A673 (cell line): ENCODE measurements around the gene GNG12. TPM values are rescaled to one million over a fixed set of nuclear protein-coding genes. Genes with fewer than 3 reads are reported as not detected.
A peak's percentile ranks its signal among the peaks of the same experiment; 100 is the strongest.

Source experiments
- BruUV-seq: library from RNA; stranded (reverse); fragments of 400-500 nt; replicated peaks from 2 replicates; lab custom pipeline; 2021; lab: Mats Ljungman, UMichigan
- CTCF ChIA-PET: fragments of 300-600 bp; sonication (Branson Sonifier 250); formaldehyde crosslinking; loops from one replicate; lab custom pipeline; 2022; ENCODE audit warnings: antibody characterized with exemption; lab: Charles Lee
- POLR2A ChIA-PET: fragments of 300-600 bp; sonication (Branson Sonifier 250); formaldehyde crosslinking; loops from one replicate; lab custom pipeline; 2022; ENCODE audit warnings: antibody characterized with exemption; ENCODE audit not compliant: low non-redundant PET; lab: Charles Lee
- DNase-seq: peaks from one replicate; pipeline ENCODE4 v3.0.0-alpha.2; 2015; ENCODE audit warnings: low spot score
- H3K27ac ChIP-seq: fragments of 200-600 bp; sonication (generic); 2 replicates; pipeline ENCODE4 v1.5.1; 2016; ENCODE audit warnings: mixed run types, low read depth, mild to moderate bottlenecking, mixed read lengths, antibody characterized with exemption, low read length; ENCODE audit not compliant: poor library complexity, severe bottlenecking
- H3K27me3 ChIP-seq: fragments of 200-600 bp; sonication (generic); replicated peaks from 2 replicates; pipeline ENCODE4 v1.6.1; 2017; ENCODE audit warnings: mixed run types, low read depth, mild to moderate bottlenecking, mixed read lengths, antibody characterized with exemption, low read length; ENCODE audit not compliant: insufficient read depth, poor library complexity
- H3K36me3 ChIP-seq: fragments of 200-600 bp; sonication (generic); 2 replicates; pipeline ENCODE4 v1.6.1; 2016; ENCODE audit warnings: mixed run types, mild to moderate bottlenecking, mixed read lengths, antibody characterized with exemption, low read length; ENCODE audit not compliant: insufficient read depth, poor library complexity, severe bottlenecking
- H3K4me1 ChIP-seq: fragments of 200-600 bp; sonication (generic); 2 replicates; pipeline ENCODE4 v1.6.1; 2017; ENCODE audit warnings: mixed run types, mild to moderate bottlenecking, mixed read lengths, antibody characterized with exemption, low read length; ENCODE audit not compliant: insufficient read depth, poor library complexity, severe bottlenecking
- H3K4me3 ChIP-seq: fragments of 200-600 bp; sonication (generic); 2 replicates; pipeline ENCODE4 v1.5.1; 2016; ENCODE audit warnings: low read depth, mixed run types, mild to moderate bottlenecking, mixed read lengths, low read length; ENCODE audit not compliant: poor library complexity, severe bottlenecking
- H3K9me3 ChIP-seq: fragments of 200-600 bp; sonication (generic); 2 replicates; pipeline ENCODE4 v1.6.1; 2016; ENCODE audit warnings: mixed run types, low read depth, mild to moderate bottlenecking, mixed read lengths, antibody characterized with exemption, low read length; ENCODE audit not compliant: poor library complexity, severe bottlenecking
- CTCF ChIP-seq: fragments of 300-800, 200-600 bp; sonication (generic); conservative IDR thresholded peaks from 2 replicates; pipeline ENCODE4 v1.5.1; 2017; ENCODE audit warnings: low read depth, mild to moderate bottlenecking, antibody characterized with exemption, low read length, moderate library complexity, mixed read lengths
- EZH2 ChIP-seq: fragments of 200-600 bp; sonication (generic); IDR thresholded peaks from 2 replicates; pipeline ENCODE4 v1.6.1; 2017; ENCODE audit warnings: borderline replicate concordance, low read depth, mild to moderate bottlenecking, mixed read lengths, antibody characterized with exemption, low read length; ENCODE audit not compliant: poor library complexity, severe bottlenecking
- intact Hi-C: fragments of 100-400 bp; cut with micrococcal nuclease; formaldehyde crosslinking; loops from one replicate; pipeline ENCODE4 v1.10.0; 2022; ENCODE audit not compliant: unreplicated experiment
- total RNA-seq: library from RNA; stranded (reverse); gene quantifications from 2 replicates; pipeline ENCODE4 v1.2.3, GENCODE V29; 2021

The GNG12 gene
- total RNA-seq, 1 experiment from 2014 or later: 54.8 TPM

DNA sequence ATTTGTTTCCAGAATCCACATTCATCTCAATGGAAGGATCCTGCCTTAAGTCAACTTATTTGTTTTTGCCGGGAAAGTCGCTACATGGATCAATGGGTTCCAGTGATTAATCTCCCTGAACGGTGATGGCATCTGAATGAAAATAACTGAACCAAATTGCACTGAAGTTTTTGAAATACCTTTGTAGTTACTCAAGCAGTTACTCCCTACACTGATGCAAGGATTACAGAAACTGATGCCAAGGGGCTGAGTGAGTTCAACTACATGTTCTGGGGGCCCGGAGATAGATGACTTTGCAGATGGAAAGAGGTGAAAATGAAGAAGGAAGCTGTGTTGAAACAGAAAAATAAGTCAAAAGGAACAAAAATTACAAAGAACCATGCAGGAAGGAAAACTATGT is 145.6 kb downstream of the GNG12 start:
- peaks cover 31% of the 10 kb centered on the region for H3K36me3 ChIP-seq
- ChIA-PET CTCF (no interaction called here), POLR2A (no interaction called here)
- no peaks in the 10 kb centered on the region for H3K27me3 ChIP-seq
- no peaks in the 10 kb centered on the region for H3K9me3 ChIP-seq
- intact Hi-C loops: loop anchor here (2.0 to 10.0 kb wide), 3 partner anchors 49 to 147 kb away; partner anchors contain the start of gene GNG12
- peak overlapping the region; percentile 98 for H3K27ac ChIP-seq
- TSS peak; percentile 52 for BruUV-seq
- H3K4me1 ChIP-seq: peaks cover 29% of the 10 kb centered on the region
- no peak for TF ChIP-seq EZH2
- no peak for TF ChIP-seq CTCF
- no peak for DNase-seq
- peak overlapping the region; percentile 82 for H3K4me3 ChIP-seq

GRCh38 chr1:67687198-67687545 is 146.1 kb downstream of the GNG12 start:
- peak overlapping the region; percentile 98 for H3K27ac ChIP-seq
- DNase-seq: peak; percentile 23
- H3K9me3 ChIP-seq: no peaks in the 10 kb centered on the region
- intact Hi-C loops: loop anchor here (2.0 to 10.0 kb wide), 3 partner anchors 50 to 148 kb away; partner anchors contain the start of gene GNG12
- H3K4me3 ChIP-seq: peak overlapping the region; percentile 82
- TF ChIP-seq EZH2 (no peak), CTCF (no peak)
- POLR2A ChIA-PET: interaction anchor here (0.7 kb wide), 1 partner anchor 1512 kb away, joined by 3 read pairs; no protein-coding TSS in a partner anchor
- no TSS peak for BruUV-seq
- no peaks in the 10 kb centered on the region for H3K27me3 ChIP-seq
- peaks cover 29% of the 10 kb centered on the region for H3K4me1 ChIP-seq
- H3K36me3 ChIP-seq: peaks cover 31% of the 10 kb centered on the region
- CTCF ChIA-PET: interaction anchor here (0.5 to 2.7 kb wide), 2 partner anchors 73 to 79 kb away, joined by 4 to 14 read pairs; no protein-coding TSS in a partner anchor

- BruUV-seq: no TSS peak
- ChIA-PET POLR2A (interaction anchor here (0.7 kb wide), 1 partner anchor 1511 kb away, joined by 3 read pairs; no protein-coding TSS in a partner anchor), CTCF (interaction anchor here (0.5 to 2.7 kb wide), 3 partner anchors 15 to 80 kb away, joined by 3 to 14 read pairs (median 4); no protein-coding TSS in a partner anchor)
- Histone ChIP-seq H3K4me3 (peak overlapping the region; percentile 82), H3K4me1 (peaks cover 29% of the 10 kb centered on the region), H3K27me3 (no peaks in the 10 kb centered on the region), H3K36me3 (peaks cover 31% of the 10 kb centered on the region), H3K27ac (peak overlapping the region; percentile 98), H3K9me3 (no peaks in the 10 kb centered on the region)
- intact Hi-C loops: loop anchor here (2.0 to 10.0 kb wide), 3 partner anchors 50 to 148 kb away; partner anchors contain the start of gene GNG12
- TF ChIP-seq CTCF (0 out of 2 replicates have a peak, but pooled peaks have one; percentile 10), EZH2 (no peak)
- DNase-seq: peak; percentile 96
These were observed 146.7 kb downstream of the GNG12 start for GRCh38 chr1:67686267-67687197.
